GM12872 (cell line): Measurements from ENCODE around the gene CA10.

ENCODE experiments used
- CTCF ChIP-seq: IDR thresholded peaks from 3 replicates; pipeline ENCODE4 v1.5.1; 2011; ENCODE audit warnings: low read depth, mild to moderate bottlenecking, low read length, moderate library complexity; ENCODE audit not compliant: insufficient read depth

CA10 gene

GRCh38 chr17:51706093-51706492 lies 452.4 kb downstream of the CA10 start:
- no peak for TF ChIP-seq CTCF

GRCh38 chr17:51703361-51704341 lies 454.9 kb downstream of the CA10 start:
- TF ChIP-seq CTCF, result no peak

GRCh38 chr17:51702963-51703360 lies 455.6 kb downstream of the CA10 start:
- TF ChIP-seq CTCF, result no peak

GRCh38 chr17:51701501-51701900 lies 457.0 kb downstream of the CA10 start:
- TF ChIP-seq CTCF, result no peak

- no peak for TF ChIP-seq CTCF
Measured at GRCh38 chr17:51700011-51700760, 458.3 kb downstream of the CA10 start.

GRCh38 chr17:51699303-51699702 lies 459.2 kb downstream of the CA10 start:
- TF ChIP-seq CTCF, result no peak

- no peak for TF ChIP-seq CTCF
Measured at GRCh38 chr17:51692917-51693316, 465.6 kb downstream of the CA10 start.
